Brain microvascular endothelial cell (primary cell): ENCODE results near the gene KMT2D.

ENCODE experiments used
- DNase-seq: peaks from one replicate; pipeline ENCODE4 v3.0.0-alpha.2; 2020
- H3K27ac ChIP-seq: fragments of 250-450 bp; sonication (Bioruptor Pico); 2 replicates; pipeline ENCODE4 v1.5.1; 2020; ENCODE audit warnings: mild to moderate bottlenecking, moderate library complexity
- H3K27me3 ChIP-seq: fragments of 250-450 bp; sonication (Bioruptor Pico); replicated peaks from 2 replicates; pipeline ENCODE4 v1.5.1; 2020; ENCODE audit warnings: mild to moderate bottlenecking
- H3K36me3 ChIP-seq: fragments of 250-450 bp; sonication (Bioruptor Pico); replicated peaks from 2 replicates; pipeline ENCODE4 v1.5.1; 2020; ENCODE audit warnings: mild to moderate bottlenecking
- H3K4me3 ChIP-seq: 2 replicates; pipeline ENCODE4 v1.5.1; 2011; ENCODE audit warnings: low read depth, mild to moderate bottlenecking, control low read depth, low read length, moderate library complexity
- in situ Hi-C: cut with HindIII; loops from 2 replicates; pipeline ENCODE4 v1.10.0; 2017; ENCODE audit warnings: low sequenced_read_pairs, low pct_ligation_motif_present
- TF ChIP-seq, protein P1 (sequence below): IDR thresholded peaks from 2 replicates; pipeline ENCODE4 v1.5.1; 2011; ENCODE audit warnings: low read depth, mild to moderate bottlenecking, moderate library complexity, low read length, control low read depth, inconsistent platforms; ENCODE audit errors: missing control alignments

Gene KMT2D

DNA sequence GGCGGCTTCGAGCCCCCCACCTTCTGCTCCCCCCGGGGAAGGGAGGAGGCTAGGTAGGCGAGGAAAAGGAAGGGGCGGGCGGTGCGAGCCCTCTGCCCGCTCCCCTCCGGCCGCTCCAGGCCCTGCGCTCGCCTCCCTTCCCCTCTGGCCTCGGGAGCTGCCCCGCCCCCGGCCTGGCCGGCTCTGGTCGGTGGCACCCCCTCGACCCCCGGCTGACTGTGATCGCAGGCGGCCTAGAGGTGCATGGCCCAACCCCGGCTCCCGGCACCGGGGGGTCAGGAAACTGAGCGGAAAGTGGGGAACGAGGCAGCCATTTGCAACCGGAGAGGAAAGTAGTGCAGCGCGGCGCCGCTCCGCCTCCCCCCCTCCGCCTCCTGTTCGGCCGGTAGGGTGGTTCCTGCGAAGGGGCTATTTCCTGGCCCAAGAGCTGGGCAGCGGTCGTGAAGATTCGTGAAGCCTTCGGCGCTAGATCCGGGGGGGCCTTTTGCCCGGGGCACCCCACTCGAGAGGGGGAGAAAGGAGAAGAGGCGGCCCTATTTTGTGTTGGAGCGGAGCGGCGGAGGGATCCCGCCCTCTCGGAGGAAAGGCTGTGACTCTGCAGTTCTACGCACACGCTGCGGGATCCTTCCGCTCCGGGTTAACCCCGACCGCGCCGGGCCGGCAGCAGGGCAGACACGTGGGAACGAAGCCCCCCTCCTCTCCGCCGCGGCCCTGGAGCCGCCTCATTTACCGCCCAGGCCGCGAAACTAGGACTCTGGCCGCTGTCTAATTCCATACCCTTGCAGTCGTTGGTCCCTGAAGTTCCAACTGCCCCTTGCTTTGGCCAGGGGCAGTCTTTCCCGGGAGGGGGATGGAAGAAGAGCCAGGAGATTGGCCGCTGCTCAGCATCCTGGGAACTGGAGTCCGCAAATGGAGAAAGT lies at the start of gene KMT2D:
Gene KMT2D, minus strand, starts transcription at position 558 of the 920 bp plus-strand sequence. CDS start 5,470 bp downstream, outside the sequence.
- H3K4me3 ChIP-seq, result peak within 1 kb of the TSS; percentile 86
- DNase-seq, result peak; percentile 88
- H3K36me3 ChIP-seq, result peaks cover 4% of the 10 kb centered on the region
- peak within 1 kb of the TSS; percentile 98 for H3K27ac ChIP-seq
- no peaks in the 10 kb centered on the region for H3K27me3 ChIP-seq
- in situ Hi-C loops, result no loop called here
- TF ChIP-seq, protein P1, sequence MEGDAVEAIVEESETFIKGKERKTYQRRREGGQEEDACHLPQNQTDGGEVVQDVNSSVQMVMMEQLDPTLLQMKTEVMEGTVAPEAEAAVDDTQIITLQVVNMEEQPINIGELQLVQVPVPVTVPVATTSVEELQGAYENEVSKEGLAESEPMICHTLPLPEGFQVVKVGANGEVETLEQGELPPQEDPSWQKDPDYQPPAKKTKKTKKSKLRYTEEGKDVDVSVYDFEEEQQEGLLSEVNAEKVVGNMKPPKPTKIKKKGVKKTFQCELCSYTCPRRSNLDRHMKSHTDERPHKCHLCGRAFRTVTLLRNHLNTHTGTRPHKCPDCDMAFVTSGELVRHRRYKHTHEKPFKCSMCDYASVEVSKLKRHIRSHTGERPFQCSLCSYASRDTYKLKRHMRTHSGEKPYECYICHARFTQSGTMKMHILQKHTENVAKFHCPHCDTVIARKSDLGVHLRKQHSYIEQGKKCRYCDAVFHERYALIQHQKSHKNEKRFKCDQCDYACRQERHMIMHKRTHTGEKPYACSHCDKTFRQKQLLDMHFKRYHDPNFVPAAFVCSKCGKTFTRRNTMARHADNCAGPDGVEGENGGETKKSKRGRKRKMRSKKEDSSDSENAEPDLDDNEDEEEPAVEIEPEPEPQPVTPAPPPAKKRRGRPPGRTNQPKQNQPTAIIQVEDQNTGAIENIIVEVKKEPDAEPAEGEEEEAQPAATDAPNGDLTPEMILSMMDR, result peak; percentile 56

GRCh38 chr12:49109641-49110463 lies 49.3 kb upstream of the KMT2D start:
- no peak for DNase-seq
- H3K4me3 ChIP-seq, result peak overlapping the region; percentile 86
- TF ChIP-seq, protein P1, result no peak
- H3K27me3 ChIP-seq, result no peaks in the 10 kb centered on the region
- in situ Hi-C loops, result no loop called here
- no peaks in the 10 kb centered on the region for H3K36me3 ChIP-seq
- peak overlapping the region; percentile 72 for H3K27ac ChIP-seq

DNA sequence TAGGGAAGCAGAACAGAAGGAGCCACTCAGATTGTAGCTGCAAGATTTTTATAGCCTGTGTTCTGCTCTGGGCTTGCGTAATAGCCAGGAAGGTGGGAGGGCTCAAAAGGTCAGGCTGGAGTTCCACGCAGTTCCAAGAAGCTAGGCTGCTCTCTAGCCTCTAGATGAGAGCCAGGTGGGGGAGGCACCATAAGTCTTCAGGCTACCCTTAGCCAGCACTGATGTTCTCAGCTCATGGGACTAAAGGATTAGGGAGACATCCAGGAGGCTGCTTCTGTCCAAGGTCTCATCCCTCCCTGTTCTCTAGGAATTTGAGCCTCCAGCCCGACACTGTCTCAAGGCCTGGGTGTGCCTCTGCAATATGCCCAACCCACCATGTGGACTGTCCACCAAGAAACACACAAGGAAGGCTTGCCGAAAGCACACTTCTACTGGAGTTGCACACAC lies 48.4 kb upstream of the KMT2D start:
- TF ChIP-seq, protein P1, result no peak
- in situ Hi-C loops, result no loop called here
- peaks cover 8% of the 10 kb centered on the region for H3K36me3 ChIP-seq
- H3K4me3 ChIP-seq, result peak overlapping the region; percentile 86
- no peaks in the 10 kb centered on the region for H3K27me3 ChIP-seq
- H3K27ac ChIP-seq, result no peak overlapping the region
- DNase-seq, result no peak

DNA sequence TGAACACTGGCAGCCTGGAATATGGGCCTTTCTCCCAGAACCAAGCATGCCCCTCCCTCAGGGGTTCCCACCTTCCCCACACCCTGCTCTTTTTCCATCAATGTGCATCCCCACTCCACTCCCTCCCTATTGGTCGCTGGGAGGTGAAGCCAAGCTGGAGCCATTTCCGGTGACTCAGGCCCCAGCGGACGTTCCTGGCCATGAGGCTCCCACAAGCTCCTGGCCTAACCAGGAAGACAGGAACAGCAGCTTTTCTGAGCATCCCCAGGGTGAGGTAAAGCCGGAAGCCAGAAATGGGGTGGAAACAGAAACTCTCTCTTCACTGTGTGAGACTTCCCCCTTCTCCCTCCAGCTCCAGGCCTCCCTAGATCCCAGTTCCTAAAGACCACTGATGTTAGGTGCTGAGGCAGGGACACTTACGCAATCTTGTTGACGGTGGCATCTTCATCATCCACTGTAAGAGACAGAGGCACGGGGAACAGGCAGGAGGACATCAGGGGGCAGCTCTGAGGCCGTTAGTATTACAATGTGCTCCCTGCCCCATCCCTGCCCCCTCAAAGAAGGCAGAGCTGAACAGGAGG lies 45.0 kb upstream of the KMT2D start:
- in situ Hi-C loops, result no loop called here
- Histone ChIP-seq H3K4me3 (no peak overlapping the region), H3K27me3 (no peaks in the 10 kb centered on the region), H3K36me3 (peaks cover 40% of the 10 kb centered on the region), H3K27ac (peak overlapping the region; percentile 30)
- TF ChIP-seq, protein P1, result no peak
- peak; percentile 48 for DNase-seq

- in situ Hi-C loops, result no loop called here
- no peaks in the 10 kb centered on the region for H3K27me3 ChIP-seq
- DNase-seq, result no peak
- no peak overlapping the region for H3K27ac ChIP-seq
- no peak overlapping the region for H3K4me3 ChIP-seq
- TF ChIP-seq, protein P1, result no peak
- H3K36me3 ChIP-seq, result peaks cover 48% of the 10 kb centered on the region
Measured at GRCh38 chr12:49104822-49105221, 44.2 kb upstream of the KMT2D start.
